ENCODE measurements around the gene SLC39A2.
A peak's percentile ranks its signal among the peaks of the same experiment; 100 is the strongest.
"Not testable (repeated sequence)": the region's sequence is repeated elsewhere in the genome, so short reads cannot be mapped to it uniquely, and the experiment has no call there.

SLC39A2 gene

GRCh38 chr14:21040370-21040925 is 41.4 kb downstream of the SLC39A2 start:
- in situ Hi-C loops (cut with MboI; ENCODE audit: low pct_unique_long_range_greater_than_20kb, low sequenced_read_pairs), result no loop called here
- no peak for DNase-seq

GRCh38 chr14:21040941-21041340 is 41.8 kb downstream of the SLC39A2 start:
- DNase-seq; in situ Hi-C loops (cut with MboI; ENCODE audit: low pct_unique_long_range_greater_than_20kb, low sequenced_read_pairs): not testable (repeated sequence)

- DNase-seq, result no peak
- in situ Hi-C loops (cut with MboI; ENCODE audit: low pct_unique_long_range_greater_than_20kb, low sequenced_read_pairs), result no loop called here
Measured at GRCh38 chr14:21041676-21042433, 42.8 kb downstream of the SLC39A2 start, which contains the start of gene RNASE7. RNASE7 (plus strand) TSS chr14:21042362; CDS start chr14:21042993, 631 bp downstream.

- in situ Hi-C loops (cut with MboI; ENCODE audit: low pct_unique_long_range_greater_than_20kb, low sequenced_read_pairs), result no loop called here
- no peak for DNase-seq
Measured at GRCh38 chr14:21042918-21043317, 43.8 kb downstream of the SLC39A2 start.

GRCh38 chr14:21043387-21043973 is 44.4 kb downstream of the SLC39A2 start:
- in situ Hi-C loops (cut with MboI; ENCODE audit: low pct_unique_long_range_greater_than_20kb, low sequenced_read_pairs), result no loop called here
- no peak for DNase-seq

DNA sequence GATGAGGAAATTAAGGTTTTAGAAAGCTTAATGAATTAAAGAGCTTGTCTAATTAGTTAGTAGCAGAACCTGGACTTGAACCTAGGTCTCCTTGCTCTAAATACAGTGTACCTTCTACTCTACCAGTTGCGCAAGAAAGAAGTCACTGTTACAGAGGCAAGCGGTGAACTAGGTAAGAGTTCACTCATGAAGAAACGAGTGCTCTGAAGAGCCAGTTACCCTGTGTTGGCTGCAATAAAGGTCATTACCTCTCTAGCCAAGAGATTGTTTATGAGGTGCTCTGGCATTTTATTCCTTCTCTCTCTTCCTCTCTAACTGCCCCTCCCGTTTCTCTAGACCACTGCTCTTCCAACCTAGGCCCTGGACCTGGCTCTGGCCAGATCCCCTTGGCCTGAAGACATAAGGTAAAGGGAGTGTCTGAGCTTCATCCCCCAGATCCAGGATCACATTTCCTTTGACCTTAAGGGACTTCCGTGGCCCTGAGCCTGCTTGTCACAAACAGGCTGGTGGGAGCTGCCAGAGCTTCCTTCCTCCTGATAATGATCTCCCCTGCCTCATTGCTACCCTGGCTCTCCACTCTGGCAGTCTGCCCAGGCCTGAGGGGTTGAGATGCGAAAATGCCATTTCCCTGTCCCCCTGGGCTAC is 45.0 kb downstream of the SLC39A2 start:
- DNase-seq, result peak; percentile 88
- in situ Hi-C loops (cut with MboI; ENCODE audit: low pct_unique_long_range_greater_than_20kb, low sequenced_read_pairs), result no loop called here

GRCh38 chr14:21047378-21047781 is 48.3 kb downstream of the SLC39A2 start:
- in situ Hi-C loops (cut with MboI; ENCODE audit: low pct_unique_long_range_greater_than_20kb, low sequenced_read_pairs), result no loop called here
- DNase-seq, result no peak

GRCh38 chr14:21048638-21049037 is 49.5 kb downstream of the SLC39A2 start:
- DNase-seq, result no peak
- in situ Hi-C loops (cut with MboI; ENCODE audit: low pct_unique_long_range_greater_than_20kb, low sequenced_read_pairs), result no loop called here

GRCh38 chr14:21049271-21049673 is 50.2 kb downstream of the SLC39A2 start:
- DNase-seq, result no peak
- in situ Hi-C loops (cut with MboI; ENCODE audit: low pct_unique_long_range_greater_than_20kb, low sequenced_read_pairs), result no loop called here

- in situ Hi-C loops (cut with MboI; ENCODE audit: low pct_unique_long_range_greater_than_20kb, low sequenced_read_pairs), result no loop called here
- DNase-seq, result no peak
Measured at GRCh38 chr14:21050597-21050996, 51.5 kb downstream of the SLC39A2 start.
